Renal cortex interstitium (tissue), 11 donors: ENCODE results near the gene TSPAN12. TPM values are rescaled to one million over a fixed set of nuclear protein-coding genes. Genes with fewer than 3 reads are reported as not detected.
A peak's percentile ranks its signal among the peaks of the same experiment; 100 is the strongest.
"Not testable (repeated sequence)": the region's sequence is repeated elsewhere in the genome, so short reads cannot be mapped to it uniquely, and the experiment has no call there.

ENCODE experiments used
- DNase-seq, 11 donors: peaks; one replicate each; pipeline ENCODE4 v3.0.0-alpha.2; 2013; ENCODE audit warnings: low read depth in 9 of 11, low spot score in 4 of 11; ENCODE audit errors: extremely low read depth in 1 of 11
- polyA plus RNA-seq, 3 donors: library from polyadenylated mRNA; unstranded; fragments of 120-200 nt; gene quantifications; one replicate each; pipeline ENCODE4 v1.2.1, GENCODE V29; 2013; ENCODE audit not compliant: insufficient read length in 3 of 3

TSPAN12 gene
- polyA plus RNA-seq, 3 donors, result 148 to 176 (median 169) TPM

DNA sequence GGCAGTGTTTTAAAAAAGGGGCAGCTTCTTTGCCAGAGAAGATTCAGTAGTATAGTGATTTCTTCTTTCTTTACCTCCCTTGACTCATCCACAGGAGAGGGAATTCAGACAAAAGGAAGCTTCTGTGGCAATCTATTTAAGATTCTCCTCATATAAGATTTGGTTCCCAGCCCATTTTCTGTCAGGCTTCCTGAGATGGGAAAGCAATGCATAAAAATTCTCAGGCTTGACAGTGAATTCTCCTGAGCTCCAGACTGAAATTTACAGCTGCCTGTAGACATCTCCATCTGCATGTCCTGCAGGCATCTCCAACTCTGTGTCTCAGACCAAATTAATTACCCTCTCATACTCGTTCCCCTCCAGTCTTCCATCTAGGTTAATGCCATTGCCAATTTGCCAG lies 72.8 kb downstream of the TSPAN12 start:
- no peak for DNase-seq

DNA sequence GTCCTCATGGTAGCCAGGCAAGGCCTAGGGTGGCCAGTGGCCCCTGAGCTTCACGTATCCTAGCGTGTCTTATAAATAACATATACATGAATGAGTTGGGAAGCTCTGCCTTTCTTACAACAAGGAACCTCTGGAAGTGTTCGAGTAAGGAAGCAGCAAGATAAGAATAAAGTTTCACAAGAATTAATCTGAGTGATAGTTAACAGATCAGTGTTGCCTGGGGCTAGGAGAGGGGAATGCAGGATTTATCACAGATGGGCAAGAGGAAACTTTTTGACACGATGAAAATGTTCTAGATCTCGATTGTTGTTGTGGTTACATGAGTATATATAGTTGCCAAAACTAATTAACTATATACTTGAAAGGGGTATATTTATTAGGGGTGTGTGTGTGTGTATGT lies 74.2 kb downstream of the TSPAN12 start:
- no peak for DNase-seq

DNA sequence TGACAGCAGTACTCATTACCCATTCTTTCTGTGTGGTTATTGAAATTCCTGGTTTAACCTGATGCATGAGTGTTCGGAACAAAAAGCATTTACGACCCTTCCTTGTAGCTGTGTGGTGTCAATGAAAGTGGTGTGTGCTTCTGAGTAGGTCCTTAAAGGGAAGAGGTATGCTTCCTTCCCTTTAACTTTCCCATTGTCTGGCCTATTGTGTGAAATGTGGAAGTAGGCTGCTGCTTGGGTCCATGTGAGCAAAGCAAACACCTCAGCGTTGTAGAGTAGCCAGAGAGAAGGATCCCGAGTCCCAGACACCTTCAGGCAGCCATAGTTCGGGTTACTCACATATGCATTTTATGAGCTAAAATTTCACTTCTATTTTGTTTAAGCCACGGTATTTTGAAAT lies 74.7 kb downstream of the TSPAN12 start:
- no peak for DNase-seq

- not testable (repeated sequence) for DNase-seq
Measured at GRCh38 chr7:120781924-120782323, 76.0 kb downstream of the TSPAN12 start.

DNA sequence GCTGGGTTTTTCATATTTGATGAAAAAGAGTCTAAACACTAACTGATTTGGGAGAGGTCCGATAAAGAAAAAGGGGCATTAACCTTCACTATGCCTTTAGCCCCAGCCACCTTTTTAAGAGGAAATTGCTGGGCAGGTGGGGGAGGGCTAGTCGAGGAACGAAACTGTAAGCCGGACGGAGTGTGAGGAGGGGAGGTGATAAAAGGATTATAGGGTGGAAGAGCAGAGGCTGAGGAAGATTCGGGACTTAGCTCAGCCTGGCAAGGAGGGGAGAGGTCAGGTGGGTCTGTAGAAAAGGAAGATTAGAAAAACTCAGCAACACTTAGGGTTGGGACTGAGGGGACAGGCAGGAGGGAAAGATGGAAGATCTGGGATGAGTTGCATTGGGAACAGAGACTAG lies 77.0 kb downstream of the TSPAN12 start:
- DNase-seq, result no peak

DNA sequence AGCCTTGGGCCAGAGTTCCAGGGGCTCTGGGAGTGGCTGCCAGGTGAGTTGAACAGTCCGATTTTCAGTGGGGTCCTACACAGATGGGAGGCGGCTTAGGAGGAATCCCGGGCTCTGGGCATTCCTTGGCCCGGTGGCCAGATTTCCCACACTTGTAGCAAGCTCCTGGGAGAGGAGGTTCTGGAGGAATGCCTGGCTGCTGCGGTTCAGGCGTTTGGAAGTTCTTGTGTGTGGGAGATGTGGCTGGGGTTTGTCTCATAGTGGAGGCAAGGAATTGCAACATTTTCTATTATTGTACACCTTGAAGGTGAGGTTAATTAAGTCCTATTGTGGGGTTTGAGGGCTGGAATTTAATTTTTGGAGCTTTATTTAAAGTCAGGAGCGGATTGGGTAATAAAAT lies 77.5 kb downstream of the TSPAN12 start:
- DNase-seq, result not testable (repeated sequence)

DNA sequence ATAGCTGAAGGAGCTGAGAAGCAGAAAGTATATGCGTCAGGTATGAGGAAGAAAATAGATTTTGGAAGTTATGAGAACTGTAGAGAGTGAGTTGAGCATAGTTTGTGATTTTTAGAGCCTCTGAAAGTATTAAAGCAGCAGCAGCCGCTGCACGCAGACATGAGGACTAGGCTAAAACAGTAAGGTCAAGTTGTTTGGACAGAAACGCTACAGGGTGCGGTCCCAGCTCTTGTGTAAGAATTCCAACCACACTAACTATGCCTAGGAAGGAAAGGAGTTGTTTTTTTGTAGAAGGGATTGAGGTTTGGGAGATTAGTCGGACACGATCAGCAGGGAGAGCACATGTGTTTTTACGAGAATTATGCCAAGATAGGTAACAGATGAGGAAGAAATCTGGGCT lies 78.9 kb downstream of the TSPAN12 start:
- not testable (repeated sequence) for DNase-seq

- DNase-seq, result no peak
Measured at GRCh38 chr7:120775755-120776154, 82.2 kb downstream of the TSPAN12 start.

DNA sequence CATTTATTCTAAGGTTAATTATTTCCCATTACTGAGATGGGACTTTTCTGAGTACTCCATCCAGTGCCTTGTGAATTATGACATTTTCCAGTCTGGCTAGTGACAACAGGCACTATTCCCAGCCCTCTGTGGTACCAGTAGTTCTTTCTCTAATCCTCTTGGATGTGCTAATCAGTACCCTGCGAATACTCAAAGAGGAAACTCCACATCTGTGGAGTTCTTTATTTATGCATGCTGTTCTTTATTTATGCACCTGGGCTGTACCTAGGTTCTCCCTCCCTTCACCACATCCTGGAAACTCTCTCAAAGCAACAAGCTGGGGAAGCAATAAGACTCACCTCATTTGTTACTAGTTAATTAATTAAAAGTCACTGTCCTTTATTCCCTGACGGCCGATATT lies 83.5 kb downstream of the TSPAN12 start:
- no peak for DNase-seq

- DNase-seq, result no peak
Measured at GRCh38 chr7:120770206-120770605, 87.7 kb downstream of the TSPAN12 start.

- DNase-seq, result no peak
Measured at GRCh38 chr7:120760851-120761250, 97.1 kb downstream of the TSPAN12 start.

GRCh38 chr7:120760050-120760449 lies 97.9 kb downstream of the TSPAN12 start:
- no peak for DNase-seq

- no peak for DNase-seq
Measured at GRCh38 chr7:120743128-120743527, 114.8 kb downstream of the TSPAN12 start.

- DNase-seq, result peak in 1 of 11 donors; percentile 10
Measured at GRCh38 chr7:120742372-120742771, 115.6 kb downstream of the TSPAN12 start.

DNA sequence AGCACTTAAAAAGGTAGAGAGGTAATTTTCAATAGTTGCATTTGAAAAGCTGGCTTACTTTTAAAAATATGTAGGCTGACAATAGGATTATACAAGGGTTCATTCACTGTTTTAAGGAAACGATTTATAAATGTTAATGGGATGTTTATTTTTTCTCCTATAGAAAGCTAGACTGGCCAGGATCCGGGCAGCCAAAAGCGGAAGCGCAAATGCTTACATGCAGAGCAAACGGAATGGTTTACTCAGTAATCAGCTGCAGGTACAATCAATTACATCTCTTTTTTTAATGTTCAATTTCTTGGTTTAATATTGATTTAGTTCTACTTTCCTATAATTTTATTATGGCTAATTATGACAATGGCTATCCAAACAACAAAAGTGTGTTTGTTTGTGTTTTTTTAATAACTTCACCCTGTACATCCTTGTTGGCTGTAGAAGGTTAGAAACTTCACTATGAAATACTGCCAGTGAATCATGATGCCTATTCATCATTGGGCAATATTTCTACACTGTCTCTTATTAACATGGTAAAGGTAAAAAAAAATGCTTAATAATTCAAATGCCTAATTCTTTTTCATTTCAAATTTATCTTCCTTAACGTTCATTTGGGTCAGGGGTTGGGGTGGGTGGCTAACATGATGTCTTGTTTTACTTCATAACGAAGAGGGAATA lies 116.4 kb downstream of the TSPAN12 start:
- no peak for DNase-seq

- peak in 1 of 11 donors; percentile 13 for DNase-seq
Measured at GRCh38 chr7:120740348-120740747, 117.6 kb downstream of the TSPAN12 start.

DNA sequence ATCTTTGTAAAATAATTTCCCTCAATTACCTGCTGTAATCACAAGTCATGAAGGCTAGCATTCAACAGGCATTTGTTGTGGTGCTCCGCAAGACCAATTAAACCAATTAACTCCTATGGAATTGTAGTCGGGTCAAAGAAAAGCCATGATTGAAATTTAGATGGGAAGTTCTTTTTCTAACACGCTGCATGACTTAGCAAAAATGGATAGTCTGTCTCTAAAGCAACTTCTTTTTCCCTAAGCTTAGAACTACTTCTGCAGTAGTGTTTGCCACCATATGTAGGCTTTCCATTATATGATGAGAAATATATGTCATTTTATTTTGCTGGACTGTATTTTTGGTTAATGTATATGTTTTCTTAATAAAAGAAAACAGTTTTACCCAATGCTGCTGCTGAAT lies 119.1 kb downstream of the TSPAN12 start:
- DNase-seq, result no peak

Other genes with a start within 250 kb of the TSPAN12 start
- 10 to 100 TPM; 38.2 to 44.5 (median 39.7) TPM for gene ING3, start 92.6 kb upstream of the TSPAN12 start, polyA plus RNA-seq
- 10 to 100 TPM; 37.1 to 43.9 (median 43.3) TPM for gene CPED1, start 130.6 kb upstream of the TSPAN12 start, polyA plus RNA-seq